Esophagus squamous epithelium (tissue), 5 donors: ENCODE data around the gene RPL5. TPM values are rescaled to one million over a fixed set of nuclear protein-coding genes. Genes with fewer than 3 reads are reported as not detected.

ENCODE experiments used
- DNase-seq: peaks from one replicate; lab custom pipeline; 2025; lab: John Stamatoyannopoulos, UW
- H3K27ac ChIP-seq, 4 donors: fragments of 200-600 bp; sonication (generic); one replicate each; pipeline ENCODE4 v1.5.1; 2016 to 2019; ENCODE audit warnings: mild to moderate bottlenecking in 1 of 4
- H3K27me3 ChIP-seq, 4 donors: fragments of 200-600 bp; sonication (generic); 1 replicate in 3 of 4; 2 replicates in 1 of 4; pipeline versions ENCODE4 v1.5.1 to v1.6.0; 2017 to 2021; ENCODE audit warnings: antibody characterized with exemption in 1 of 4
- H3K36me3 ChIP-seq, 3 donors: fragments of 200-600 bp; sonication (generic); one replicate each; pipeline ENCODE4 v1.5.1; 2016 to 2019
- H3K4me1 ChIP-seq, 3 donors: fragments of 200-600 bp; sonication (generic); one replicate each; pipeline ENCODE4 v1.5.1; 2017 to 2019
- H3K4me3 ChIP-seq, 4 donors: fragments of 200-600 bp; sonication (generic); 1 replicate in 3 of 4; 2 replicates in 1 of 4; pipeline ENCODE4 v1.5.1; 2016 to 2019; ENCODE audit warnings: mild to moderate bottlenecking in 2 of 4, moderate library complexity in 1 of 4
- H3K9me3 ChIP-seq, 3 donors: fragments of 200-600 bp; sonication (generic); one replicate each; pipeline ENCODE4 v1.5.1; 2016 to 2019
- POLR2A ChIP-seq, 4 donors: fragments of 450-650 bp; IDR thresholded peaks; one replicate each; pipeline ENCODE4 v1.6.1; 2017; ENCODE audit warnings: antibody characterized with exemption in 4 of 4, mild to moderate bottlenecking in 4 of 4, moderate library complexity in 3 of 4
- WGBS, 2 donors: methylation state at CpG; one replicate each; pipeline ENCODE4 v1.1.5; 2018; 5-methylcytosine and 5-hydroxymethylcytosine counted together
- intact Hi-C: fragments of 100-400 bp; cut with DNase I; formaldehyde crosslinking; loops from one replicate; pipeline ENCODE4 v1.15.0; 2022
- total RNA-seq, 4 donors: library from RNA; depleted of rRNA; stranded (reverse); fragments of >200 nt; gene quantifications; one replicate each; pipeline ENCODE4 v1.1.0, GENCODE V29; 2016
- TF ChIP-seq, protein P1 (sequence below), 6 experiments: fragments of 450-650 bp in 4 of 6; fragments of 200-600 bp in 2 of 6; sonication (generic) in 2 of 6; IDR thresholded peaks; one replicate each; pipeline ENCODE4 v1.5.1; 2016 to 2019; ENCODE audit warnings: antibody characterized with exemption in 6 of 6, mild to moderate bottlenecking in 4 of 6, moderate library complexity in 4 of 6
- donor health status: DM: yes; HTN: yes; CAD: no.

Gene RPL5
- total RNA-seq, 4 donors from 2014 or later = 828 to 2,443 (median 1,463) TPM

DNA sequence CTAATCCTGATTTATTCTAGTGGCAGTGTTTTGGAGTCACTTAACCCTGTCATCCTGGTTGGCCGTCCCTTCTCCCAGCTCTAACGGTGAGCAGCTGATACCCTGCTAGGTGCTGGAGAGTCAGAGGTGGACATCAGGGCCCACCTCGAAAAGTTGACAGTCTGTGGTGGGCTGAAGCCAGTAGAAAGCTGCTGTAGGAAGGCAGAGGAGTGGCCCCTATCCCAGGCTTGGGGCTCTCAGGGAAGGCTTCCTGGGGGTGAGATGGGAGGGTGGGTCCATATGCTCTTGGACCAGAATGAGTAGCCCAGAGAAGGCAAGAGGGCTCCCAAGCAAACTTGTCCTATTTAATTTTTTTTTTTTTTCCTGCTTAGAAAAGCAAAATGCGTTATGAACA is 475 bp upstream of the RPL5 start:
- H3K27ac ChIP-seq = peak overlapping the region in 2 of 4 donors; percentile 94 to 99
- no peak for DNase-seq
- H3K4me1 ChIP-seq = peaks cover 17 to 40% (median 27%) of the 10 kb centered on the region in 3 donors
- H3K27me3 ChIP-seq = no peaks in the 10 kb centered on the region
- peak overlapping the region in 3 of 4 donors; percentile 79 to 100 (median 91) for H3K4me3 ChIP-seq
- H3K9me3 ChIP-seq = no peaks in the 10 kb centered on the region
- peaks cover 0 to 30% (median 5%) of the 10 kb centered on the region in 3 donors for H3K36me3 ChIP-seq
- 47 to 62% methylated on average over 4 of the region's 4 CpGs for WGBS, 2 donors
- intact Hi-C loops = no loop called here
- no peak for TF ChIP-seq POLR2A (IDR thresholded peaks at IDR 0.05)
- TF ChIP-seq, protein P1, sequence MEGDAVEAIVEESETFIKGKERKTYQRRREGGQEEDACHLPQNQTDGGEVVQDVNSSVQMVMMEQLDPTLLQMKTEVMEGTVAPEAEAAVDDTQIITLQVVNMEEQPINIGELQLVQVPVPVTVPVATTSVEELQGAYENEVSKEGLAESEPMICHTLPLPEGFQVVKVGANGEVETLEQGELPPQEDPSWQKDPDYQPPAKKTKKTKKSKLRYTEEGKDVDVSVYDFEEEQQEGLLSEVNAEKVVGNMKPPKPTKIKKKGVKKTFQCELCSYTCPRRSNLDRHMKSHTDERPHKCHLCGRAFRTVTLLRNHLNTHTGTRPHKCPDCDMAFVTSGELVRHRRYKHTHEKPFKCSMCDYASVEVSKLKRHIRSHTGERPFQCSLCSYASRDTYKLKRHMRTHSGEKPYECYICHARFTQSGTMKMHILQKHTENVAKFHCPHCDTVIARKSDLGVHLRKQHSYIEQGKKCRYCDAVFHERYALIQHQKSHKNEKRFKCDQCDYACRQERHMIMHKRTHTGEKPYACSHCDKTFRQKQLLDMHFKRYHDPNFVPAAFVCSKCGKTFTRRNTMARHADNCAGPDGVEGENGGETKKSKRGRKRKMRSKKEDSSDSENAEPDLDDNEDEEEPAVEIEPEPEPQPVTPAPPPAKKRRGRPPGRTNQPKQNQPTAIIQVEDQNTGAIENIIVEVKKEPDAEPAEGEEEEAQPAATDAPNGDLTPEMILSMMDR (IDR thresholded peaks at IDR 0.05) = no peak

DNA sequence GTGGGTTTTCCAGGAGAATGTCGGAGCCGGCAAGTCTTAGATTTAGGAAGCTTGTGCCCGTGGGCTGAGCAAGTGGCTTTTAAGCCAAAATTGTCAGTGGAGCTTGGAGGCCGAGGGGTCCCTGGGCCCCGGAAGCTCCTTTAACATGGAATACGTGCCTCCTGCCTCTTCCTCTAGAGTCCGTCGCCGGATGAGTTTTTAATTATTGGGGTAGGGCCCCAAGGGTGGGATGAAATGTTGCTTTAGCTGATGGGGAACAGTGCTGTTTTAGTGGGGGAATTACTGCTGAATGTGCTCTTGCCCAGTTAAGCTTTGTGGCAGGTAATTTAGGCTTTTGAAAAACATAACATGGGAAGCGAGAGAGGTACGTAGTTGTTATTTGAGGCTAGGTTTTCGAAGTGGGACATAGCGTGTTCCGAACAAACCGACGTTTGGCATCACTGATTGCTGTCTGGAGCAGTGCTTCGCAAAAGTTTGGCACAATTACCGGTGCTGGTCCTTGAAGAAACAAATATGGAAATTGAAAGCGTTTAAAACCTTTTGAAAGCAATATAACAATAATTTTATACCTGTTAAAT is 786 bp downstream of the RPL5 start:
- Histone ChIP-seq H3K27me3 (no peaks in the 10 kb centered on the region), H3K4me1 (peaks cover 21 to 53% (median 34%) of the 10 kb centered on the region in 3 donors), H3K36me3 (peaks cover 0 to 42% (median 6%) of the 10 kb centered on the region in 3 donors), H3K27ac (peak overlapping the region; percentile 94 to 99 (median 96)), H3K4me3 (peak overlapping the region; percentile 78 to 100 (median 85)), H3K9me3 (no peaks in the 10 kb centered on the region)
- TF ChIP-seq POLR2A (IDR thresholded peaks at IDR 0.05) = no peak
- TF ChIP-seq, protein P1 (IDR thresholded peaks at IDR 0.05) = no peak
- DNase-seq = no peak
- intact Hi-C loops = no loop called here
- WGBS, 2 donors = 0% methylated on average over 16 of the region's 19 CpGs

DNA sequence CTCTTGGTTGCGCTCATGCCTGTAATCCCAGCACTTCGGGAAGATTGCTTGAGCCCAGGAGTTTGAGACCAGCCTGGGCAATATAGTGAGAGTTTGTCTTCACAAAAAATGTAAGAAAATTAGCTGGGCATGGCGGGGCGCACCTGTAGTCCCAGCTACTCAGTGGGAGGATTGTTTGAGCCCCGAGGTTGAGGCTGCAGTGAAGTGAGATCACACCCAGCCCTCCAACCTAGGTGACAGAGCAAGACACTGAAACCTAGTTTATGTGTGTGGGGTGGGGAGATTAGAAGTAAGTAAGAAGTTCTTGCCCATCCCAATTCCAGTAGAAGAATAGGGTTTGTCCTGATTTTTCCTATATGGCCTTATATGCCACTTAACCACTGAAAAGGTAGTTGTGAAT is 2.0 kb downstream of the RPL5 start:
- Histone ChIP-seq H3K27me3 (no peaks in the 10 kb centered on the region), H3K9me3 (no peaks in the 10 kb centered on the region), H3K27ac (peak overlapping the region in 3 of 4 donors; percentile 94 to 99 (median 97)), H3K4me1 (peaks cover 26 to 65% (median 44%) of the 10 kb centered on the region in 3 donors), H3K4me3 (peak overlapping the region; percentile 78 to 100 (median 85)), H3K36me3 (peaks cover 0 to 54% (median 6%) of the 10 kb centered on the region in 3 donors)
- TF ChIP-seq, protein P1 (IDR thresholded peaks at IDR 0.05) = no peak
- TF ChIP-seq POLR2A (IDR thresholded peaks at IDR 0.05) = no peak
- intact Hi-C loops = no loop called here
- DNase-seq = no peak
- WGBS, 2 donors = 31 to 43% methylated on average over 5 of the region's 5 CpGs

DNA sequence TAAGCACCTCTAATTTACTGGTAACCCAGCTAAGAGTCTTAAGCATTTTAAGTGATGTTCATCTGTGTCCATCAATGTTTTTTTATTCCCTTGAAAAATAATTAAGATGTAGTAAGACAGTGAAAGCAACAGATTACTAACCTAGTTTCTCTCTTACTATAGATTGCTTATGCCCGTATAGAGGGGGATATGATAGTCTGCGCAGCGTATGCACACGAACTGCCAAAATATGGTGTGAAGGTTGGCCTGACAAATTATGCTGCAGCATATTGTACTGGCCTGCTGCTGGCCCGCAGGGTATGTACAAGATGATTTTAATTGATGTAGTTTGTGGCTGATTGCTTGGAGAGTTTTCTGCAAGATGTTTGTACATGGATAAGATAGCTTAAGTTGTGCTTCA is 2.8 kb downstream of the RPL5 start:
- no peaks in the 10 kb centered on the region for H3K9me3 ChIP-seq
- no peak for DNase-seq
- no peak for TF ChIP-seq POLR2A (IDR thresholded peaks at IDR 0.05)
- TF ChIP-seq, protein P1 (IDR thresholded peaks at IDR 0.05) = no peak
- peaks cover 4 to 62% (median 13%) of the 10 kb centered on the region in 3 donors for H3K36me3 ChIP-seq
- H3K4me1 ChIP-seq = peaks cover 26 to 73% (median 48%) of the 10 kb centered on the region in 3 donors
- intact Hi-C loops = no loop called here
- H3K27ac ChIP-seq = peak overlapping the region in 1 of 4 donors; percentile 99
- H3K27me3 ChIP-seq = no peaks in the 10 kb centered on the region
- H3K4me3 ChIP-seq = peak overlapping the region in 2 of 4 donors; percentile 79 to 91
- 54 to 68% methylated on average over 5 of the region's 5 CpGs for WGBS, 2 donors

DNA sequence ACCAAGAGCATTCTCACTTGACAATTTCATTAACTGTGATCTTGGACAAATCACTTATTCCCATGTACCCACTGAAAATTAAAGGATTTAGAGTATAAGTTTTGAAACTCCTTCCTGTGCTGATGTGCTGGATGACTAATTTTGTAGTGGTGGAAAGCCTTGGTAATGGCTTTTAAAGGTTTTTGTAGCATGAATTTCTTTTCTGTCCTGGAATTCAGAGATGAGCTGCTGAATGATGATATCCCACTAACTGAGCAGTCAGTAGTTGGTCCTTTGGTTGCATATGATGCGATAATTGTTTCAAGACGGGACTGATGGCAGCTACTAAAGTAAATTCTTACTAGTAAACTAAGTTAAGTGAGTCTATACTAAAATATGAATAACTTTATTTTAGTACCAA is 5.2 kb downstream of the RPL5 start:
- Histone ChIP-seq H3K27me3 (no peaks in the 10 kb centered on the region), H3K36me3 (peaks cover 4 to 87% (median 31%) of the 10 kb centered on the region in 3 donors), H3K27ac (no peak overlapping the region), H3K4me3 (no peak overlapping the region), H3K4me1 (peaks cover 26 to 79% (median 48%) of the 10 kb centered on the region in 3 donors), H3K9me3 (no peaks in the 10 kb centered on the region)
- intact Hi-C loops = no loop called here
- TF ChIP-seq, protein P1 (IDR thresholded peaks at IDR 0.05) = no peak
- no peak for TF ChIP-seq POLR2A (IDR thresholded peaks at IDR 0.05)
- WGBS, 2 donors = 71 to 89% methylated on average over 2 of the region's 2 CpGs
- no peak for DNase-seq
